GM21447 (cell line): Measurements from ENCODE around the gene PFDN1.

Experiments
- ATAC-seq: cut with Tn5 transposase; IDR thresholded peaks from one replicate; pipeline ENCODE4 v1.9.1; 2021; ENCODE audit not compliant: unreplicated experiment

The PFDN1 gene

DNA sequence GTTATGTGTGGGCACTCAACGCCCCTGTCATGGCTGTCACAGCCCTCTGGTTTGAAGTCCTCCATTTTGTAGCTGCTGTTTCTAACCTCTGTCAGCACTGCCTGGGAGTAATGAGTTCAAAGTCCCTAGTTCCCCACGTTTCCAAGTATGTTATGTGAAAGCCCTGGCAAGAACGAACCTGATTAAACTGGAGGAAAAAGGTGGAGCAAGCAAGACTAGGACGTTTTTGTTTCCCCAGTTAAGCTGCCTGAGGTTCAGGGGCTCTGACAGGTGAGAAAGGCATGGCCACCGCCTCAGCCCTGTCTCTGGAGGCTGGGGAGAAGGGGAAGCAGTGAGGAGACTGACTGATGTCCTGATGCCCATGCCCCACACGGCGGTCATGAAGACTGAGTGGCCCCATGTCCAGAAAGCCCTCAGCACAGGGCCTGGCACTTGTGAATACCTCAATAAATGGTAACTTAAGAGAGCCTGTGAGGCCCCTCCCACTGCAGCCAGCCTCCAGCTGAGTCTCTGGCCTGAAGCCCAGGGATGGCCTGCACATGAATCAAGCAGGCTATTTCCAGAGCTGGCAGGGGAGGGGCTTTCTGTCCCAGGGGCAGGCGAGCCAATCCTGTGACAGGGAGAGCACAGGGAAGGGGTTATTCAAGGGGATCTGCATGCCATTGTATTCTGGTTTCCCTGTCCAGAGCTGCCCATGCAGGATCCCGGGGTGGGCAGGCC lies 61.8 kb downstream of the PFDN1 start:
- ATAC-seq: no peak

DNA sequence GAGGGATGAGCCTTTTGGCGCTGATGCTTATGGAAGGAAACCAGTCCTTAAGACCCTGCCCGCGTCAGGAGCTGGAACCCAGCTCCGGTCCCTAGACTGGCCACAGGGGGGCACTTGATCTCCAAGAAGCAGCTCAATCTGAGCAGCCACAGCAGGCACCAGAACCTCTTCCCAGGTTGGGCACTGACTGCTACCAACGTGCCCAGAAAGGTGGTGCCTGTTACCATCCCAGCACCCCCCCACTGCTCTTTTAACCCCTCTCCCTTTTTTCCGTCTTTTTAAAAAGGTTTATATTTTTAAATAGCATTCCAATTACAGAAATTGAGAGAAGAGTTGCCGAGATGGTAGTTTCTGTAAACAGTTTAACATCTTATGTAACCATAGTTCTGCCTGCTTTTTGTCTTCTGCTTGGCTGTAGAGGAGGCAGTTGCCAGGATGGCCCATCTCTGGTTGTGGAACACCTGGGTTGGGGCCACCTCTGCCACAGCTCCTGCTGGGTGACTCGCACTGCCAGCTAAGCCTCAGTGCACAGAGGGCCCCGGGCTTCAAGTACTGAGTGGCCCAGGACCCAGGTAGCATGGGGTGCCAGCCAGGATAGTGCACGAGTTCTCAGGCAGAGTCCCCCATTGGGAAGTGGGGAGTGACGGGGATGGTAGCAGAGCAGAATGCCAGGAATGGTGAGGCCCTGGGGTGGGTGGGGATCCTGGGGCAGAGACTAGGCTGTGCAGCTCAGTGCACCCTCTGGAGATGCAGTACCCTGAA lies 62.8 kb downstream of the PFDN1 start:
- no peak for ATAC-seq

DNA sequence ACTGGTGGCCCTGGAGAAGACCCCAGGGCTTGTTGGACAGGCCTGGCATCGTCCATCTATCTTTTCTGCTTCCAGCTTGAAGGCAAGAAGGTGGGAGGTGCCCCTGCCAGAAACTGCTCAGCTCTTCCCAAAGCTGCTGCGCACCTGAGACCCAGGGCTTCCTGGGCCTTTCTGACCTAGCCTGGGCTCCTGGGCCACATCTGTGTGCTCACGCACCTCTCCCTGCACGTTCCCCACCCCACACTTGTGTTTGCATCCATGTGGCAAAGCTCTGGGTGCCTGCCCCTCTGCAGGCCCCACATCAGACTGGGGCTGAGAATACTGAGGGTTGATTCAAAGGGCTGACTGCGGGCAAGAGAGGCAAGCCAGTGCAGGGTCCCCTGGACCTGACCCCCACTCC lies 63.4 kb downstream of the PFDN1 start:
- ATAC-seq: no peak

DNA sequence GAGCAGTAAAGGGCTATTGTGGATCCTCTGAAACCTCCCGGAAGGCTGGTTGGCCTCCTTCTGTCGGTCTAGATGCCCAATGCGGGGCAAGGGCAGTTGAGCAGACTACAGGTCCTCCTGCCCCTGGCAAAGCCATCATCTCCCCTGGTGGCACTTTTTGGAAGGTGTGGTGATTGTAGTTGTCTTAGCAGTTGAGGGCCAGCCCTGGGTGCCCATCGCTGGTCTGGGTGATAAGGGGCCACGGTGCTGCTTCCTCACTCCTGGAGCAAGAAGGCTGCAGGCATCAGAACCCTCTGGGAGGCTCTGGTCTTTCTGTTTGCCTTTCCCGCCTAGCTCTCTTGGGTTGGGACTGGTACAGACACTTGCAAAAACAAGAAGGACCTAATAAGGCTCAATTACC lies 64.1 kb downstream of the PFDN1 start:
- ATAC-seq: no peak

DNA sequence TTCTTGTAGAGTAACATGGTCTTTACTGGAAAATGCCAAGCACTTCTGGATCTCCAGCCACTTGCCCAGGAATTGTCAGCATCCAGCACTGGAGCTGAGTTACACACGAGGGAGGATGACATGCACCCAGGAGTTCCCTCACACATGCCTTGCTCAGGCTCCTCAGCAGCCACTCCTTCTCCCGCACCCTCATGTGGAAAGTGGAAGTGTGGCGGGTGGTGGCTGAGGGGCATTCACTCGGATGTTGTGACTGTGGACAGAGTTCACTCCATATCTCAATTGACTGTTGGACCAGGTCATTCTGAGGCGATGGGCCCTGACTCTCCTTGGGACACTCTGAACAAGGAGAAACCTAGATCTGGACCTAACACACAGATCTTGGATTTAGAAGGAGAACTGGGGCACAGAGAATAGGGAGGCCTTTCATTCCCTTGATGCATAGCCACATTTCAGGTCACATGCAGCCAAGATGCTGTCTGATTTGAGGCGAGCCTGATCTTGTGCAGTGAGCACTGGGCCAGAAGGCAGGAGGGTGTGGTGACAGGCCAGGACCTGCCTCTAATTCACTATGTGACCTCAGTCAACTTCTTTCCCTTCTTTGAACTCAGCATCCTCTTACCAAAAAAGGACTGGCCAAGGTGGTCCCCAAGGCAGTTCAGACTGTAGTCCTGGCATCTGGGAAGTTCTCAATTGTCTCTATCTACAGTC lies 65.9 kb downstream of the PFDN1 start:
- ATAC-seq: no peak

DNA sequence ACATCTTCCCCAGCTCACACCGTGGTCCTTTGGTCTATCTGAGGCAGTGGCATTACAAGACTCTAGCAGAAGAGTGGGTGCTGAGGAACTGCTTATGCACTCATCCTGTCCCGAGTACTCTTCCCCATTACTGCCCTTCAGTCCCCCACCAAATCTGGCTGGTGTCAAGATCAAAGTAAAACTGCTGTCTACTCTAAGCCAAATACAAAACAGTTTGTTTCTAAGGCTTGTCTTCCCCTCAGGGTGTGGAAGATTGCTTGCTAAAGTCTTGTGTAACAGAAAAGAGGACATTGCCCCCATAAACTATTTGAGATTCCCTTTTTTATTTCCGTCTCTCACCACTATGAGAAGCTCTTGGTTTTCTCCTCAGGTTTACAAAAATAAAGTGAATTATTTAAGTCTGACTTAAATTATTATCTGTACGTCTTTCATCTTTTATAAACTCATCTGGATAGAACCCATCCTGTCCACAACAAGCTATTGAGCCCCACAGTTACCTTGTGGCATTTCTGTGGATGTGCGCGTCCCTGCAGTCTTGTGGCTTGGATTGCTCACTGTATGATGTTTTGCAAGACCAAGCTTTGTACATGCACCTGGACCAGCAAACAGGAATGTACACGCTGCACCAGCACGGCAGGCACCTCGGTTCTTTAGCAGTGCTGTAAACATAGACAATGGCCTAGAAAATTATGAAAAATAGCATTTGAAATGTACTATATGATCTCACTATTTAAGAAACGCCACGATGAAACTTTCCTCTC lies 66.9 kb downstream of the PFDN1 start:
- ATAC-seq: no peak

DNA sequence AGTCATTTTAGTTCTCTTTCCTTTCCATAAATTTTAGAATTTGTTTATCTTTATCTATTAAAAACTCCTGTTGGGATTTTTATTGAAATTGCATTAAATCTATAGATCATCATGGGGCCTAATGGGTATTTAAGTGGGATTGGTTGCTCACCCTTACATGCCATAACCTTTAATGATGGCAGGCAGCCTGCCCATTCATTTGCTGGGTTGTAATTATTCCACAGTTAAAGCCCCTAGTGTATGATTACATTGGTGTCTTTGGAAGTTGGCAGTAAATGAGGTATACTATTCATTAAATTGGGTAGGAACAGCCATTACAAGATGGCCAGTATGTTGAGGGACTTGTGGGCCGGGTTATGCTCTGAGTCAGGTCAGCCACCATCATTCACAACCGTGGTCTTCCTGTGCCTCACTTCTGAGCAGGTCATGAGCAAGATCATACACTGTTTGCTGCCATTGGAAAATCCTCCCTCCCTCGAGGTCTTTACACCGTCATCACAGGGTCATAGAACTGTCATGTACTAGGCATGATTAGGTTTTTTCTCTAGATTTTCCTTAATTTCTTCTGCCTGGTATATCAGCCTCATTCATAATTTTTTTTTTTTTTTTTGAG lies 68.4 kb downstream of the PFDN1 start:
- ATAC-seq: no peak

DNA sequence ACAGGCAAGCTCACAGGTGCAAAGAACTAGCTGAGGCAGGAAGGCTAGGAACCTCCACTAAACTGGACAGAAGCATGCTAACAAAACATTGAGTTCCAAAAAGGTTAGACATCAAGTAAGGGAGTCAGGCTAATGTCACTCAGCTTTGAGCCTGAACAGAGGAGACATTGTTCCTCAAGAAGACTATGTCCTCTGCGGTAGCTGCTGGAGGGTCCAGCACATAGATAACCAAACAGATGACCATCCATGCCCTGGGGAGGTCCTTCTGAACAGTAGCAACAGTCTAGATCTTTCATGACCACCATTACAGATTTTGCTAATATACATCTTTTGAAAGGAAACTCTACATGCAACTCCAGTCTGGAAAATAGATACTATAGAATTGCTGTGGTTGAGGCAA lies 70.2 kb downstream of the PFDN1 start:
- no peak for ATAC-seq

DNA sequence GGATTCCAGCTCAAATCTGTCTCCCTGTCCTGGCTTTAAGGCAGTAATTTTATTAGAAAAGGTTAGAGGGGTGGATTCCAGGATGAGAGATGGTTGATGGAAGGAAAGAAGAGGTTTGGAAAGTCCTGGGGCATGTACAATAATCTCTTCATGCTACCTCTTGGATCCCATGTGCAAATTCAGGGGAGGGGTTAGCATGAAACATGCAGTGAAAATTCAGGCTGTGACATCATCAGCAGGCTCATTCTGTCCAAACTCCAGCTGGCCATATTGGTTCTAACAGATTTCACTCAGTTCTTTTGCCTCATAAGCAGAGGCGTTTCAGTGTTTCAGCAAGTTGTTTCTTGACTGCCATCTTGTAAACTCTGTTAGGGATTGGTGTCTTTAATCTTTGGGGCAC lies 72.5 kb downstream of the PFDN1 start:
- no peak for ATAC-seq

DNA sequence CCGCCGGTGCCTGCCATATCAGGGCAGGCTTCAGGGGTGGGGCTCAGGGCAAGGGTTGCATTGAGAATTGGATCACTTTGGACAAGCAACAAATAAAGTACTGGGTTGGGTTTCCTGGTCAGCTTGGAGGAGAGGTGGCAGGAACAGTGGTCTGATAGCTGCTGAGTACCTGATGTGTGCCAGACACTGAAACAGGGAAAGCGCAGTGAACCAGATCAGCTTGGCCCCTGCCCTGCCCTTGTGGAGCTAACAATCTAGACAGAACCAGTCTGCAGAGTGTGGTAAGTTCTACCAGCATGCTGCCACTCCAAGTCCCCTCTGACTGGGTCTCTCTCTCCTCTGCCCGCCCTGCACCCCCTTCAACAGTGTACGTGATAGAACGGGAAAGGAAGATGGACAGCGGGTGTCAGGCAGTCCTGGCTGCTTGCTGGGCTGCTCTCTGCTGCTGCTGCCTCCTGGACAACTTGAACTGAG lies 74.5 kb downstream of the PFDN1 start:
- ATAC-seq: no peak

DNA sequence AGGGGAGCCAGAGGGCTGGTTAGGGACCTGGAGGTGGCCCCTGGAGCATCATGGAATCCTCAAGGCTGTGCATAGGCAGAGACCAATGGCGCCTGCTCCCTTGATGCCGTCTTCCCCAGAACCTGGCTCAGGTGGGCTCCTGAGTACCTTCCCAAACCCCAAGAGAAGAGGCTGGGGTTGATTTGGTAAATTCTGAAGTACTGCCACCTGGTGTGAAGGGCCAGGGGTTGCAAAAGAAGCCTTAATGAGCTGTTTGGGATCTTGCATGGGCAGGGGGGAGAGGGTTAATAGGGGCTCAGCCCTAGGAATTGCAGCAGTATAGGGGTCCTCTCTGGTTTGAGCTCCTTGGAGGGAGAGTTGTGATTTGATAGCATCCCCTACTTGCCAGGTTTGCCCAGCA lies 75.9 kb downstream of the PFDN1 start:
- ATAC-seq: no peak

DNA sequence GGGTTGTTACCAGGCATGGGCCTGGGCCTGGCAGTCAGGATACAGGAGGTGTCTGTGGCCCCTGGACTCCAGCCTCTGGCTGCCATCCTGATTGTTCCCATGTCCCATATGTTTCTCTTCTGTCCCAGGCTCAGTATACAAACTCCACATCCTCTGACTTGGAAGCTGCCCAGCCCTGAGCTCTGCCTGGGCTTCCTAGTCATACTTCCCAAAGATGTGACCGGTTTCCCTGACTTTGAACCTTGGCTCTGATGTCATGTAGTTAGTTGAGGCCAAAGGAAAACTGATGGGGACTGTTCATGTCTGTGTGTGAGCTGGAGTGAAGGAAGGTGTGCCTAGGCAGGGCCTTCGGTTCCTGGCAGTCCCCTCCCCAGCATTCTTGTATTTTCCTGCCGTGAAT lies 77.5 kb downstream of the PFDN1 start:
- no peak for ATAC-seq

DNA sequence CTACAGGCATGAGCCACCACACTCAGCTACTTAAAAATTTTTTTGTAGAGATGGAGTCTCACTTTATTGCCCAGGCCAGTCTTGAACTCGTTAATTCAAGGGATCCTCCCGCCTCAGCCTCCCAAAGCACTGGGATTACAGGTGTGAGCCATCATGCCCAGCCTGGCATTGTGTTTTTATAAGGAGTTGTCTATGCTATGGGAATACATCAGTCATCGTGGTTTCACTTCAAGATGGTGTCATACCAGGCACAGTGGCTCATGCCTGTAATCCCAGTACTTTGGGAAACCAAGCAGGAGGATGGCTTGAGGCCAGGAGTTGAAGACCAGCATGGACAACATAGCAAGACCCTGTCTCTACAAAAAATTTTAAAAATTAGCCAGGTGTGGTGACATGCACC lies 78.2 kb downstream of the PFDN1 start:
- ATAC-seq: no peak

DNA sequence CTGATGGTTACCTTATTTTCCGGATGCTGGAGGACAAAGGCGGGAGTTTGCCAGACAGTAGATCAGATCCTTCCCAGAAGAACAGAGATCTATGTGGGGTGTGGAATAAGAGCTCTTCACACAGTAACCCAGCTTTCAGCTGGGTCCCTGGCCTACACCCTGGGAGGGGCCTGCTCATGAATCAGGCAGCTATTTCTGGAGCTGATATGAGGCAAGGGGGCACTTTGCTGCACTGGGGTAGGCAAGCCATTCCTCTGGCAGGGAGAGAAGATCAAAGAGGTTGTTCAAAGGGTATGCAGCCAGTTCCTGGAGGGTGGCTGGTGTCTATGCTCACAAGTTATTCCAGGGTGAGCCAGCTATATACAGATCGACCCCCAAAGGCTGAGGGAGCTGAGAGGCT lies 79.3 kb downstream of the PFDN1 start:
- ATAC-seq: no peak

DNA sequence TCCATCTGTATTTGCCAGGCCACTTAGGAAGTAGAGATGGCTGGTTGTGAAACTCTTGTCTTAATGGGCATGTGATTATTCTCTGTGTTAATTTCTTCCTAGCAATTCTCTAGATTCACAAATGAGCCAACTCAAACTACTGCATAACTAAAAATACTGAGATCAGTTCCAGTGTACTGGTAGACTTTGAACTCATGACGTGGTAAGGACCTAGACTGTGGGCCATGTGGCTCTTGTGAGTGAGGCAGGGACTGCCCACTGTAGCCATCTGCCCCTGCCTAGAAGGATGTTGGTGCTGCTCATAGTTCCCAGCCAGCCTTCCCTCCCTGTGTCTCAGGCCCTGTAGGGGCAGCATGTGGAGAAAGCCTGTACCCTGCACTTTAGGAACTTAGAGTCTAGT lies 80.5 kb downstream of the PFDN1 start:
- no peak for ATAC-seq

DNA sequence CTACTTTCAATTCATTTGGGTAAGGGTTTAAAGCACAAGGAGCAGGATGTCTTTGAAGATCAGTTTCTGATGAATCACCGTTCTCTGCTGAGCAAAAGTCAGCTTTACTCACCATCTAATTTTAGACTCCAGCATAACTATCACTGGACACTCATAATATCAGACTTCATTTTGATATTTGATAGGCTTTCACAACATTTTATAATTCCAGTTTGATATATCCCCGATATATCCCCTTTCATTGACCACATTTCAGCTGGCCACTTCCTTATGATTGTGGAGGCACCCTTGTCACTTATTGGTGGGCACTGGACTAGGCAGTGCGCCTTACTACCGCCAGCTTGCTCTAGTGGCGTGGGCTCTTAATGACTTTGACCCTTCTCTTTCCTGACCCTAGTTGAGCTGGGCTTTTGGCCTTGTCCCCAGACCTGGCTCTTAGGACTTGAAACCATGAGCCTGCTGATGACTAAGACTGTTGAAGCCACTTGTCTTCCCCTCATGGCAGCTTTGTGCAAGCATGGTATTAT lies 81.1 kb downstream of the PFDN1 start:
- no peak for ATAC-seq

DNA sequence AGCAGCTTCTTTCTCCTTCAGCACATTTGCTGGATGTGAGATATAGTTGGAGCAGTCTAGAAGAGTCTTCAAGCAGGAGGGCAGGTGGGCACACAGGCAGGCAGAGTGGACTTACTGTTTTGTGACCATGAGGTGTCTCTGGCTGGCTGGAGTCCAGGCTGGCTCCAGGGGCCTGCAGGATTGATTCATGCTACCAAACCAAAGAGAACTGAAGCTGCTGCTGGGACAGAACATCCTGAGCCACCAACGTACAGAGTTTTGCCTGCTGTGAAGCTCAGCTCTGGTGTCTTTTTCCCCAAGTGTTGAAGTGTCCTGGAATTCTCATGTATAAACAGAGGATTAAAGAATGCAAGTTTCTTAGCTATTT lies 82.2 kb downstream of the PFDN1 start:
- no peak for ATAC-seq

DNA sequence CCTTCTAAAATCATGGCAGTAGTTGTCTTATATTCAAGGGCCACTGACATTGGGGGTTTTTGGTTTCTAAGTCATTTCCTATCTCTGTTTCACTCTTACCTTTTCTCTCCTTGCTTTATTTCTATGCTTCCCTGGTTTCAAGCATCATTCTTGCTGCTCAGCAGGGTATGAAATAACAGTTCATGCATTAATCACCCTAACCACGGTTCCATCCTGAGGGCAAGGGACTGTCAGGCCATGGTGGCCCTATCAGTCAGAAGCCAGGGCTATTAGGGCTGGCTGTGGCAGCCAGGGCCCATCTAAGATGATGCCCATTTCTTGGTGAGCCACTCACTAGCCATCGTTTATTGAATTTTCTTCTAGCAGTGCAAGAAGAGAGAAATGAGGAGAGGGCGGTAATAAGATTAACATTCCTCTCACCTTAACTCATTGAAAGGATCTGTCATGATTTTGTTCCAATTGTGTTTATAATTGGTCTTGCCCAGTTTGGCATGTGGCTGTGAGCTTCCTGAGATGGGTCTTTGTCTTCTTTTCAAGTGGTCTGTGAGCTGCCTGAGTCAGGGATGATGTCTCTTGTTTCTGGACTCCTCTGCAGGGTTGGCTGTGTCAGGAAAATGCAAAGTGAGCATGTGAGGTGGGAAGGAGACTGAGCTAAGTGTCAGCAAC lies 82.7 kb downstream of the PFDN1 start:
- ATAC-seq: peak; percentile 66

DNA sequence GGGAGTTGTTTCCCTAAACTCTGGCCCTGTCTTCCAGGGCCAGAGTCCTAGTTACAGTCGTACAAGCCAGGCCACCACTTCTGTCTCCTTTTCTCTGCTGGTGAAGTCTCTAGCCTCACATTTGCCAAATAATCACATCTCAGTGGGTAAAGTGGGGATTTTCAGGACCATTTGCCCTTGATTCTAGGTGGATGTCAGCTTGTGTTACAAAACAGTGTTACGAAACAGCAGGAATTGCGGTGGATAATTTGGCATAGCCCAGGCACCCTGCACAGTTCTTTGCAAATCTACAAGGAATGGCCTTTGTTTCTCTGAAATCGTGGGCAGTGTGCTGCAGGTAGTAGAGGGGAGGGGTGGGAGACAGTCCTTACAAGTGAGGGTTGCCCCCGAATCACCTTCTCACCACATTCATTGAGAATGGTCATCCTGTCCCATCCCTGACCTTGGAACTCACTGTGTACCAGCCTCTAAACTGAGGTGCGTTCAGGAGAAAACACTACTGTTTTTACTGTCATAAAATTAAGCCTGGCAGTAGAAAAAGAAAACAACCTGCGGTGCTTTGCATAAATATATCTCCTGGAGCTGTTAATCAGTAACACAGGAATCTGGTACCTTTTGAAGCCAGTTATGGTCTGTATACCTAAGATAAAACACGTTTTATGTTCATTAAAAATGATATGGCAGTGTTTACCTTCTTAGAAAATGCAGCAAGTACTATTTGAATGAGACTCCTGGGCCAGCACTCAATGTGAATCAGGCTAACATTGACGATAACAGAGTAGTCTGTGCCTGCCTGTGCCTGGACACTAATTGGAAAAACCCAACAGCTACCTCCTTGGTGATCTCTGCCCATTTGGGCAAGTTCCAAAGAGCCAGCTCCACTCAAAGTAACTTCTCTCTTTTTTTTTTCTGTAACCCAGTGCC lies 83.6 kb downstream of the PFDN1 start:
- peak; percentile 21 for ATAC-seq
